Heart left ventricle (tissue), 13 donors: Measurements from ENCODE around the gene KRT72.

ENCODE experiments used
- CTCF ChIP-seq, 12 donors: fragments of 200-600 bp; sonication (generic) in 4 of 12; IDR thresholded peaks; one replicate each; pipeline versions ENCODE4 v1.5.0 to v1.8.0; 2018 to 2022; ENCODE audit warnings: antibody characterized with exemption in 12 of 12, mild to moderate bottlenecking in 5 of 12
- POLR2A ChIP-seq, 2 donors: fragments of 450-650 bp; IDR thresholded peaks; one replicate each; pipeline ENCODE4 v1.6.1; 2017; ENCODE audit warnings: antibody characterized with exemption in 2 of 2, mild to moderate bottlenecking in 2 of 2, moderate library complexity in 2 of 2
- donor health status: ischemic (EF 13 %, LVEDD 7.1; RV severe dilation, severe dysfunction).
- donor health status: DM: no; HTN: yes; CAD: no.
- donor health status: DM: no; HTN: no; CAD: no.
- donor health status: ischemic (EF 25% LVEDD 6.9; RV normal size, moderate dysfunction).
- donor health status: ischemic (EF 25% LVEDD 5.7; RV mildly dilated, moderate dysfunction).
- donor health status: ischemic (EF 35%, LVEDD 5.7; RV mildly dilated, moderate dysfunction).
- donor health status: nonischemic (EF 11% LVEDD 7.7; RV severe dilation, severe dysfunction).
- donor health status: DM: yes; HTN: yes; CAD: no.
- donor health status: PGD.
- donor health status: ischemic (EF 29% LVEDD 5.4; RV normal size, mild dysfunction).
- donor health status: nonischemic (EF 23%, LVEDD 6.1; RV moderate dilation, normal function).

DNA sequence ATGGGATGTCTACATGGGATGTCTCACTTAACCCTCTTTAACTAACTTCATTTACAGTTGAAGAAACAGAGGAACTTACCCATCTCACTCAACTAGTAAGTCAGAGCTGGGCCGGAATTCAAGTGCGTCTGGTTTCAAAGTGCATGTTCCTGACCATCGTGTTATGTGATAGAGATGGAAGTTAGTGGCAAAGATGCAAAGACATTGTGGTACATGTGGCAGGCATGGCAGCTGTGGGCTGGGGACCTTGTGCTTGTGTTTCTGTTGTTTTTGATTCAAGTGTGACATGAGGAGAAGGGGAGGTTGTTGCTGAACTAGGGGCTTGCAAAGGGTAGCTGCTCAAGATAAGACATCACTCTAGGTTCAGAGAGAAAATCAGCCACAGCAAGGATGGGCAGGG lies 25.3 kb downstream of the KRT72 start:
- TF ChIP-seq POLR2A (IDR thresholded peaks at IDR 0.05) (no peak), CTCF (IDR thresholded peaks at IDR 0.05) (no peak)
